Measurements from ENCODE around the gene EVC. TPM values are rescaled to one million over a fixed set of nuclear protein-coding genes. Genes with fewer than 3 reads are reported as not detected.

EVC gene
- total RNA-seq, 1 donor from 2014 or later, result 2.0 TPM

DNA sequence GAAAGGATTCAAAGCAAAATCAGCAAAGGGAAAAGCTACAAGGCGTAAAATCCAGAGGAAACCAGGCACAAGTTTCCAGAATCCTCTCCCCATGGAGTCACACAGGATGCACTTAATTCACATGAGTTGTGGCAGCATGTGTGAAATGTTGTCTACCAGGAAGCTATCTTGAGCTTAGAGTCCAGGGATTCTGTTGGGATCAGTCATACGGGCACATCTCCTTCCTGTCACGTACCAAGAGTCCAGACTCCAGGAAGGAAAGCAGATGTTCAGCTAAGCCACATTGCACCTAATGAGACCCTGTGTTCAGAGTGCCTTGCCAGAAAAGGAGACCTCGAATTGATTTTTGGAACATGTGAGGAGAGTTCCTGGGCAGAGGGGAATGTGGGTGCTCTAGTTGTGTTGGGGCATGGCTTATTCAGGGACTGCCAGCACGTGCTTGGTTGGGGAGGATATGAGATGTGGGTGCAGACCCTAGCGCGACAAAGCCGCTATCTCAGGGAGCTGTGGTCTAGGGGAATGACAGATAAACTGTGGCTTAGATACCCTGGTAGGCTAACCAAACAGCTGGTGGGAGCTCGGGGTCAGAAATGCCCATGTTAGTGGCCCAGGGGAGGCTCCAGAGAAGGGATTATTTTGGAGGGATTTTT, 70.0 kb downstream of the EVC start:
- Mint-ChIP-seq H3K4me1 (ENCODE audit: low read depth) (no peaks in the 10 kb centered on the region), H3K4me3 (ENCODE audit: low read depth) (no peak overlapping the region), H3K36me3 (ENCODE audit: low read depth) (no peaks in the 10 kb centered on the region), H3K9me3 (peaks cover 17% of the 10 kb centered on the region), H3K27me3 (ENCODE audit: low read depth) (no peaks in the 10 kb centered on the region), H3K27ac (no peak overlapping the region)
- DNase-seq (ENCODE audit: low spot score), result no peak
- intact Hi-C loops (cut with micrococcal nuclease), result no loop called here

DNA sequence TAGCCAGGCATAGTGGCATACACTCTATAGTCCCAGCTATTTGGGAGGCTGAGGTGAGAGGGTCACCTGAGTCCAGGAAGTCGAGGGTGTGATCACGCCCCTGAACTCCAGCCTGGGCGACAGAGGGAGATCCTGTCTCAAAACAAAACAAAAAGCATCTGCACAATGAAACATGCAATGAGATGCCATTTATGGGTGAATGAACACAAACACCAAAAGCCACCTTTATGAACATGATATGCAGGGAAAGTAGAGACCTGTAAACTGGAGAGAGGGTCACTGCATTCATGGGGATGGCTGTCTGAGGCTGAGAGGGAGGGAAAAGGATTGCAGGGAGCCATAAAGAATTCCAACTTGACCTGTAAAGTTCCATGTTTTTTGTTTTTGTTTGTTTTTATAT, 70.7 kb downstream of the EVC start:
- intact Hi-C loops (cut with micrococcal nuclease), result no loop called here
- Mint-ChIP-seq H3K9me3 (peaks cover 11% of the 10 kb centered on the region), H3K4me1 (ENCODE audit: low read depth) (no peaks in the 10 kb centered on the region), H3K36me3 (ENCODE audit: low read depth) (no peaks in the 10 kb centered on the region), H3K4me3 (ENCODE audit: low read depth) (no peak overlapping the region), H3K27me3 (ENCODE audit: low read depth) (no peaks in the 10 kb centered on the region), H3K27ac (no peak overlapping the region)
- no peak for DNase-seq (ENCODE audit: low spot score)

GRCh38 chr4:5782829-5783476, 72.0 kb downstream of the EVC start:
- Mint-ChIP-seq H3K9me3 (peaks cover 10% of the 10 kb centered on the region), H3K27me3 (ENCODE audit: low read depth) (no peaks in the 10 kb centered on the region), H3K4me3 (ENCODE audit: low read depth) (no peak overlapping the region), H3K4me1 (ENCODE audit: low read depth) (no peaks in the 10 kb centered on the region), H3K36me3 (ENCODE audit: low read depth) (no peaks in the 10 kb centered on the region), H3K27ac (no peak overlapping the region)
- intact Hi-C loops (cut with micrococcal nuclease), result no loop called here
- DNase-seq (ENCODE audit: low spot score), result no peak

- Mint-ChIP-seq H3K27me3 (ENCODE audit: low read depth) (no peaks in the 10 kb centered on the region), H3K4me1 (ENCODE audit: low read depth) (no peaks in the 10 kb centered on the region), H3K4me3 (ENCODE audit: low read depth) (no peak overlapping the region), H3K36me3 (ENCODE audit: low read depth) (no peaks in the 10 kb centered on the region), H3K9me3 (peaks cover 10% of the 10 kb centered on the region), H3K27ac (no peak overlapping the region)
- no peak for DNase-seq (ENCODE audit: low spot score)
- intact Hi-C loops (cut with micrococcal nuclease), result no loop called here
Measured at GRCh38 chr4:5783486-5783885, 72.5 kb downstream of the EVC start.

GRCh38 chr4:5784021-5784420, 73.0 kb downstream of the EVC start:
- DNase-seq (ENCODE audit: low spot score), result no peak
- H3K4me1 Mint-ChIP-seq (ENCODE audit: low read depth), result no peaks in the 10 kb centered on the region
- no peaks in the 10 kb centered on the region for H3K27me3 Mint-ChIP-seq (ENCODE audit: low read depth)
- no peak overlapping the region for H3K27ac Mint-ChIP-seq
- H3K4me3 Mint-ChIP-seq (ENCODE audit: low read depth), result no peak overlapping the region
- intact Hi-C loops (cut with micrococcal nuclease), result no loop called here
- peaks cover 10% of the 10 kb centered on the region for H3K9me3 Mint-ChIP-seq
- H3K36me3 Mint-ChIP-seq (ENCODE audit: low read depth), result no peaks in the 10 kb centered on the region

GRCh38 chr4:5784960-5785611, 74.1 kb downstream of the EVC start:
- Mint-ChIP-seq H3K27ac (no peak overlapping the region), H3K27me3 (ENCODE audit: low read depth) (no peaks in the 10 kb centered on the region), H3K9me3 (peaks cover 10% of the 10 kb centered on the region), H3K4me3 (ENCODE audit: low read depth) (no peak overlapping the region), H3K36me3 (ENCODE audit: low read depth) (no peaks in the 10 kb centered on the region), H3K4me1 (ENCODE audit: low read depth) (no peaks in the 10 kb centered on the region)
- no peak for DNase-seq (ENCODE audit: low spot score)
- intact Hi-C loops (cut with micrococcal nuclease), result no loop called here

- H3K27ac Mint-ChIP-seq, result no peak overlapping the region
- H3K27me3 Mint-ChIP-seq (ENCODE audit: low read depth), result no peaks in the 10 kb centered on the region
- DNase-seq (ENCODE audit: low spot score), result no peak
- H3K9me3 Mint-ChIP-seq, result peaks cover 8% of the 10 kb centered on the region
- H3K4me1 Mint-ChIP-seq (ENCODE audit: low read depth), result no peaks in the 10 kb centered on the region
- intact Hi-C loops (cut with micrococcal nuclease), result no loop called here
- no peak overlapping the region for H3K4me3 Mint-ChIP-seq (ENCODE audit: low read depth)
- no peaks in the 10 kb centered on the region for H3K36me3 Mint-ChIP-seq (ENCODE audit: low read depth)
Measured at GRCh38 chr4:5785806-5786680, 75.0 kb downstream of the EVC start.

DNA sequence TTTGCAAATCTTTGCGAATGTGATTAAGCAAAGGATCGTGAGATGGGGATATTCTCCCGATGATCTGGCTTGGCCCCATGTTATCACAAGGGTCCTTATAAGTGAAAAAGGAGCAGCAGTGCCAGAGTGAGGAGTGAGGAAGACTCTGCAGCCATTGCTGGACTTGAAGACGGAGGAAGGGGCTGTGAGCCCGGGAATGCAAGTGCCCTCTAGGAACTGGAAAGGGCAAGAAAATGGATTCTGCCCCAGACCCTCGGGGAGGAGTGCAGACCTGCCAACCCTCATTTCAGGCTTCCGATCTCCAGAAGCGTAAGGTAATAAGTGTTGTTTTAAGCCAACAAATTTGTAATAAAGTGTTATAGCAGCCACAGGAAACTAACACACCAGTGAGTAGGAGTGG, 76.3 kb downstream of the EVC start:
- no peak overlapping the region for H3K27ac Mint-ChIP-seq
- no peak for DNase-seq (ENCODE audit: low spot score)
- no peaks in the 10 kb centered on the region for H3K36me3 Mint-ChIP-seq (ENCODE audit: low read depth)
- peaks cover 5% of the 10 kb centered on the region for H3K9me3 Mint-ChIP-seq
- intact Hi-C loops (cut with micrococcal nuclease), result no loop called here
- no peak overlapping the region for H3K4me3 Mint-ChIP-seq (ENCODE audit: low read depth)
- H3K27me3 Mint-ChIP-seq (ENCODE audit: low read depth), result no peaks in the 10 kb centered on the region
- H3K4me1 Mint-ChIP-seq (ENCODE audit: low read depth), result no peaks in the 10 kb centered on the region

DNA sequence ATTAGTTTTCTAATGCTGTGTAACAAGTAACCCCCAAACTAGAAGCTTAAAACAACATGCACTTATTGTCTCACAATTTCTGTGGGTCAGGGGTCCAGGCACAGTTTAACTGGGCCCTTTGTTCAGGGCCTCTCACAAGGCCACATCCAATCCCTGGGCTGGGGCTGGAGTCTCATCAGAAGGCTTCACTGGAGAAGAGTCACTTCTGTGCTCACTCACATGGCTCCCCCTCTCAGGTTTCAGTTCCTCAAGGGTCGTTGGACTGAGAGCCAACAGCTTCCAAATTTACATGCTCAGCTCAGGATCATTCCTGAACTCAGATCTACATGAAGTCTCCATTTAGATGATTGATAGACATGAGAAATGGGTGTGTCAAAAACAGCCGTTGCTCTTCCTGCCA, 77.1 kb downstream of the EVC start:
- H3K4me3 Mint-ChIP-seq (ENCODE audit: low read depth), result no peak overlapping the region
- no peak for DNase-seq (ENCODE audit: low spot score)
- H3K4me1 Mint-ChIP-seq (ENCODE audit: low read depth), result no peaks in the 10 kb centered on the region
- intact Hi-C loops (cut with micrococcal nuclease), result no loop called here
- H3K27me3 Mint-ChIP-seq (ENCODE audit: low read depth), result no peaks in the 10 kb centered on the region
- H3K36me3 Mint-ChIP-seq (ENCODE audit: low read depth), result no peaks in the 10 kb centered on the region
- H3K9me3 Mint-ChIP-seq, result no peaks in the 10 kb centered on the region
- no peak overlapping the region for H3K27ac Mint-ChIP-seq

GRCh38 chr4:5789141-5789540, 78.1 kb downstream of the EVC start:
- H3K4me3 Mint-ChIP-seq (ENCODE audit: low read depth), result no peak overlapping the region
- no peaks in the 10 kb centered on the region for H3K4me1 Mint-ChIP-seq (ENCODE audit: low read depth)
- no peak overlapping the region for H3K27ac Mint-ChIP-seq
- intact Hi-C loops (cut with micrococcal nuclease), result no loop called here
- H3K36me3 Mint-ChIP-seq (ENCODE audit: low read depth), result no peaks in the 10 kb centered on the region
- DNase-seq (ENCODE audit: low spot score), result no peak
- no peaks in the 10 kb centered on the region for H3K9me3 Mint-ChIP-seq
- H3K27me3 Mint-ChIP-seq (ENCODE audit: low read depth), result no peaks in the 10 kb centered on the region

DNA sequence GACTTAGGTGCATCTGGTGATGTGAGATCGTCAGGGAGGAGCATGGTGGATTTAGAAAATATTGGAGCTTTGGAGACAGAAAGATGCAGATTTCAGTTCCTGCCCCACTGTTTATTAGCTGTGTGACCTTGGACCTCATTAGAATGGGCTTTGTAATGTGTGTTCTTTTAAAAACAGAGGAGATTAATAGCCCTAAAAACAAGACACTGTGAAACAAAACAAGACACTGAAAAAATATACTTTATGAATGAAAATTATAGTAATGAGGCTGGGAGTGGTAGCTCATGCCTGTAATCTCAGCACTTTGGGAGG, 79.5 kb downstream of the EVC start:
- no peak overlapping the region for H3K4me3 Mint-ChIP-seq (ENCODE audit: low read depth)
- DNase-seq (ENCODE audit: low spot score), result no peak
- H3K4me1 Mint-ChIP-seq (ENCODE audit: low read depth), result no peaks in the 10 kb centered on the region
- no peaks in the 10 kb centered on the region for H3K27me3 Mint-ChIP-seq (ENCODE audit: low read depth)
- H3K27ac Mint-ChIP-seq, result no peak overlapping the region
- no peaks in the 10 kb centered on the region for H3K36me3 Mint-ChIP-seq (ENCODE audit: low read depth)
- intact Hi-C loops (cut with micrococcal nuclease), result no loop called here
- no peaks in the 10 kb centered on the region for H3K9me3 Mint-ChIP-seq

DNA sequence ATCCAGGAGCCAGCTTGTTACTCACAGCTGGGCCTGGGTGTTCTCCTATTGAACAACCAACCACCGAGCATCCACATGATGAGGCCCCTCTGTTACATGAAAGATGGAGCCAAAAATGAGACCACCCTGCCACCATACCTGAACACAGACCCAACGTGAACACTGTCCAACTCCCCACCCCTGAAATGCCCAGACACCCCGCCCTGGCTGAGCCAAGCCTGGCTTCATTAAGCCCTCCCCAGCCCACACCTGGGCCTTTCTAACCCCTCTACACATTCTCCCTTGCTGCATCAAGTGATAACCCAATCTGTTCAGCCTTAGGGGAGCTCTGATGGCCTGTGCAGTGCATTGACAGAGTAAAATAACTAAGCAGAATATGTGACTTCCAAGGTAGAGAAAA, 80.7 kb downstream of the EVC start:
- Mint-ChIP-seq H3K36me3 (ENCODE audit: low read depth) (no peaks in the 10 kb centered on the region), H3K9me3 (no peaks in the 10 kb centered on the region), H3K4me1 (ENCODE audit: low read depth) (no peaks in the 10 kb centered on the region), H3K27me3 (ENCODE audit: low read depth) (no peaks in the 10 kb centered on the region), H3K27ac (no peak overlapping the region), H3K4me3 (ENCODE audit: low read depth) (no peak overlapping the region)
- no peak for DNase-seq (ENCODE audit: low spot score)
- intact Hi-C loops (cut with micrococcal nuclease), result no loop called here

DNA sequence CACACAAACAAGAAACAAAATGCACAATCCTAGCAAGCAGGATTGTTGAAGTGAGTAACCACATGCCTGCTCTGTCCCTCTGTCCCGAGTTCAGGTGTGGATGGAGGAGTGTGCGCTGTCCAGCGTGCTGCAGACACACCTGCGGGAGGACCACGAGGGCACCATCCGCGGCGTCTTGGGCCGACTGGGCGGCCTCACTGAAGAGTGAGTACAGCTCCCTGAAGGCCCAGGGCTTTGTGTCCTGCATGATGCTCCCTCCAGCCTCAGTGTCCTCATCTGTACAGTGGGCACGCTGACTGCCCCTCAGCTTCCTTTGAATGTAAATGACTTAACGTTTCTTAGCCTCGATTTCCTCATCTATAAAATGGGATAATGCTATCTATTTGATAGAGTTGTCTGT, 82.5 kb downstream of the EVC start:
- no peaks in the 10 kb centered on the region for H3K36me3 Mint-ChIP-seq (ENCODE audit: low read depth)
- no peaks in the 10 kb centered on the region for H3K4me1 Mint-ChIP-seq (ENCODE audit: low read depth)
- H3K9me3 Mint-ChIP-seq, result no peaks in the 10 kb centered on the region
- H3K27me3 Mint-ChIP-seq (ENCODE audit: low read depth), result no peaks in the 10 kb centered on the region
- no peak overlapping the region for H3K4me3 Mint-ChIP-seq (ENCODE audit: low read depth)
- intact Hi-C loops (cut with micrococcal nuclease), result no loop called here
- no peak overlapping the region for H3K27ac Mint-ChIP-seq
- no peak for DNase-seq (ENCODE audit: low spot score)
